DND-41 (cell line): ENCODE measurements around the gene FLAD1.

Experiments
- ATAC-seq: fragments of 200-7000 bp; cut with Tn5 transposase; 3 replicates; pipeline ENCODE4 v1.9.1; 2021; ENCODE audit warnings: low read depth; ENCODE audit not compliant: insufficient read depth
- DNase-seq: peaks from one replicate; pipeline ENCODE4 v3.0.0-alpha.2; 2020
- H2AFZ ChIP-seq: 2 replicates; pipeline ENCODE4 v1.6.0; 2012; ENCODE audit warnings: low read depth, low read length
- H3K27ac ChIP-seq: 2 replicates; pipeline ENCODE4 v1.5.1; 2012; ENCODE audit warnings: low read length, inconsistent platforms
- H3K27me3 ChIP-seq: fragments of 200-600 bp; sonication (generic); 2 replicates; pipeline ENCODE4 v1.6.0; 2012; ENCODE audit warnings: low read length, mild to moderate bottlenecking, inconsistent platforms; ENCODE audit not compliant: insufficient read depth, poor library complexity
- H3K36me3 ChIP-seq: 2 replicates; pipeline ENCODE4 v1.5.1; 2012; ENCODE audit warnings: low read length, inconsistent platforms; ENCODE audit not compliant: insufficient read depth
- H3K4me1 ChIP-seq: 2 replicates; pipeline ENCODE4 v1.5.1; 2012; ENCODE audit warnings: mild to moderate bottlenecking, low read length; ENCODE audit not compliant: insufficient read depth
- H3K4me2 ChIP-seq: 2 replicates; pipeline ENCODE4 v1.6.0; 2012; ENCODE audit warnings: mild to moderate bottlenecking, moderate library complexity, low read length, inconsistent platforms; ENCODE audit not compliant: insufficient read depth
- H3K4me3 ChIP-seq, 2 experiments: fragments of 200-600 bp in 1 of 2; shearing (Covaris generic) in 1 of 2; 2 replicates each; pipeline ENCODE4 v1.5.1; 2012 to 2016; ENCODE audit warnings: inconsistent platforms in 2 of 2, low read length in 2 of 2, mild to moderate bottlenecking in 2 of 2, low read depth in 1 of 2, moderate library complexity in 1 of 2
- H3K79me2 ChIP-seq: 2 replicates; pipeline ENCODE4 v1.6.0; 2012; ENCODE audit warnings: low read length, inconsistent platforms; ENCODE audit not compliant: insufficient read depth
- H3K9ac ChIP-seq: 2 replicates; pipeline ENCODE4 v1.6.0; 2012; ENCODE audit warnings: low read depth, mild to moderate bottlenecking, inconsistent platforms, low read length, moderate library complexity
- H3K9me3 ChIP-seq: 2 replicates; pipeline ENCODE4 v1.5.1; 2012; ENCODE audit warnings: low read length, moderate library complexity, mild to moderate bottlenecking, inconsistent platforms; ENCODE audit not compliant: insufficient read depth, severe bottlenecking
- H4K20me1 ChIP-seq: 2 replicates; pipeline ENCODE4 v1.6.0; 2012; ENCODE audit warnings: low read length; ENCODE audit not compliant: insufficient read depth
- CTCF ChIP-seq: IDR thresholded peaks from 2 replicates; pipeline ENCODE4 v1.5.1; 2012; ENCODE audit warnings: borderline replicate concordance, low read length, moderate library complexity, mild to moderate bottlenecking; ENCODE audit not compliant: poor library complexity, severe bottlenecking; ENCODE audit errors: extremely low read depth
- EZH2 ChIP-seq: IDR thresholded peaks from 3 replicates; pipeline ENCODE4 v1.6.1; 2012; ENCODE audit warnings: borderline replicate concordance, low read depth, mild to moderate bottlenecking, moderate library complexity, low read length, inconsistent platforms; ENCODE audit not compliant: severe bottlenecking

The FLAD1 gene

GRCh38 chr1:154958681-154959425 is 24.3 kb upstream of the FLAD1 start:
- no peak overlapping the region for H3K4me2 ChIP-seq
- H3K27ac ChIP-seq: no peak overlapping the region
- no peaks in the 10 kb centered on the region for H3K9me3 ChIP-seq
- H3K27me3 ChIP-seq: no peaks in the 10 kb centered on the region
- peaks cover 54% of the 10 kb centered on the region for H3K79me2 ChIP-seq
- H3K4me1 ChIP-seq: peaks cover 75% of the 10 kb centered on the region
- no peak for TF ChIP-seq EZH2
- peaks cover 27% of the 10 kb centered on the region for H3K36me3 ChIP-seq
- peaks cover 25% of the 10 kb centered on the region; the same call in 1 of the 2 replicates for H4K20me1 ChIP-seq
- no peak overlapping the region for H3K9ac ChIP-seq
- no peak overlapping the region for H3K4me3 ChIP-seq
- no peak for DNase-seq
- H2AFZ ChIP-seq: no peak overlapping the region
- no peak for ATAC-seq

GRCh38 chr1:154959426-154959780 is 23.7 kb upstream of the FLAD1 start:
- Histone ChIP-seq H3K27ac (no peak overlapping the region), H3K79me2 (peaks cover 49% of the 10 kb centered on the region), H3K4me1 (peaks cover 69% of the 10 kb centered on the region)

GRCh38 chr1:154960446-154961136 is 22.6 kb upstream of the FLAD1 start:
- Histone ChIP-seq H3K36me3 (peaks cover 42% of the 10 kb centered on the region), H3K4me1 (peaks cover 57% of the 10 kb centered on the region), H3K27me3 (no peaks in the 10 kb centered on the region), H3K9me3 (no peaks in the 10 kb centered on the region), H3K4me3 (peak overlapping the region; percentile 86 to 89; a peak in 3 of 4 replicates), H3K9ac (peak overlapping the region; percentile 97), H3K27ac (peak overlapping the region; percentile 99), H3K4me2 (peak overlapping the region; percentile 84), H4K20me1 (peaks cover 22% of the 10 kb centered on the region; the same call in 1 of the 2 replicates), H2AFZ (no peak overlapping the region), H3K79me2 (peaks cover 39% of the 10 kb centered on the region)
- TF ChIP-seq CTCF (no peak), EZH2 (no peak)
- ATAC-seq (no peak), DNase-seq (no peak)

More at GRCh38 chr1:154959426-154959780, 23.7 kb upstream of the FLAD1 start:
- Histone ChIP-seq H2AFZ (no peak overlapping the region), H3K9me3 (no peaks in the 10 kb centered on the region), H3K36me3 (peaks cover 32% of the 10 kb centered on the region), H4K20me1 (peaks cover 25% of the 10 kb centered on the region; the same call in 1 of the 2 replicates), H3K9ac (no peak overlapping the region), H3K4me3 (no peak overlapping the region), H3K4me2 (no peak overlapping the region), H3K27me3 (no peaks in the 10 kb centered on the region)
- TF ChIP-seq CTCF (no peak), EZH2 (no peak)
- DNase-seq (no peak), ATAC-seq (no peak)
